Brain microvascular endothelial cell (primary cell): ENCODE measurements around the gene MTX1.
"Not testable (repeated sequence)": the region's sequence is repeated elsewhere in the genome, so short reads cannot be mapped to it uniquely, and the experiment has no call there.

Experiments used
- DNase-seq: peaks from one replicate; pipeline ENCODE4 v3.0.0-alpha.2; 2020
- H3K27ac ChIP-seq: fragments of 250-450 bp; sonication (Bioruptor Pico); 2 replicates; pipeline ENCODE4 v1.5.1; 2020; ENCODE audit warnings: mild to moderate bottlenecking, moderate library complexity
- H3K27me3 ChIP-seq: fragments of 250-450 bp; sonication (Bioruptor Pico); replicated peaks from 2 replicates; pipeline ENCODE4 v1.5.1; 2020; ENCODE audit warnings: mild to moderate bottlenecking
- H3K36me3 ChIP-seq: fragments of 250-450 bp; sonication (Bioruptor Pico); replicated peaks from 2 replicates; pipeline ENCODE4 v1.5.1; 2020; ENCODE audit warnings: mild to moderate bottlenecking
- H3K4me3 ChIP-seq: 2 replicates; pipeline ENCODE4 v1.5.1; 2011; ENCODE audit warnings: low read depth, mild to moderate bottlenecking, control low read depth, low read length, moderate library complexity
- CTCF ChIP-seq: IDR thresholded peaks from 2 replicates; pipeline ENCODE4 v1.5.1; 2011; ENCODE audit warnings: low read depth, mild to moderate bottlenecking, moderate library complexity, low read length, control low read depth, inconsistent platforms; ENCODE audit errors: missing control alignments
- in situ Hi-C: cut with HindIII; loops from 2 replicates; pipeline ENCODE4 v1.10.0; 2017; ENCODE audit warnings: low sequenced_read_pairs, low pct_ligation_motif_present

The MTX1 gene

GRCh38 chr1:155186794-155187455 lies 21.6 kb upstream of the MTX1 start:
- TF ChIP-seq CTCF, result no peak
- in situ Hi-C loops, result no loop called here
- Histone ChIP-seq H3K4me3 (no peak overlapping the region), H3K36me3 (no peaks in the 10 kb centered on the region), H3K27ac (no peak overlapping the region), H3K27me3 (no peaks in the 10 kb centered on the region)
- DNase-seq, result no peak

GRCh38 chr1:155187456-155187891 lies 21.0 kb upstream of the MTX1 start:
- no peaks in the 10 kb centered on the region for H3K36me3 ChIP-seq
- H3K4me3 ChIP-seq, result no peak overlapping the region
- TF ChIP-seq CTCF, result no peak
- no peaks in the 10 kb centered on the region for H3K27me3 ChIP-seq
- in situ Hi-C loops, result no loop called here
- no peak overlapping the region for H3K27ac ChIP-seq
- DNase-seq, result no peak

- Histone ChIP-seq H3K27ac (no peak overlapping the region), H3K36me3 (no peaks in the 10 kb centered on the region), H3K27me3 (no peaks in the 10 kb centered on the region), H3K4me3 (no peak overlapping the region)
- in situ Hi-C loops, result no loop called here
- TF ChIP-seq CTCF, result no peak
- no peak for DNase-seq
Measured at GRCh38 chr1:155188268-155188667, 20.2 kb upstream of the MTX1 start.

- H3K27me3 ChIP-seq, DNase-seq, H3K4me3 ChIP-seq, in situ Hi-C loops, H3K36me3 ChIP-seq, H3K27ac ChIP-seq: not testable (repeated sequence)
Measured at GRCh38 chr1:155189926-155190325, 18.6 kb upstream of the MTX1 start.

- Histone ChIP-seq H3K36me3 (peaks cover 2% of the 10 kb centered on the region), H3K27me3 (no peaks in the 10 kb centered on the region), H3K27ac (no peak overlapping the region), H3K4me3 (no peak overlapping the region)
- DNase-seq, result no peak
- in situ Hi-C loops, result no loop called here
- TF ChIP-seq CTCF, result no peak
Measured at GRCh38 chr1:155191904-155192303, 16.6 kb upstream of the MTX1 start.

- Histone ChIP-seq H3K4me3 (peak overlapping the region; percentile 63), H3K27ac (no peak overlapping the region), H3K27me3 (no peaks in the 10 kb centered on the region), H3K36me3 (peaks cover 3% of the 10 kb centered on the region)
- in situ Hi-C loops, result no loop called here
- no peak for TF ChIP-seq CTCF
- no peak for DNase-seq
Measured at GRCh38 chr1:155192346-155193274, 15.9 kb upstream of the MTX1 start.
